ENCODE data around the gene DOCK2.

Gene DOCK2

GRCh38 chr5:169861433-169861832, 224.4 kb downstream of the DOCK2 start:
- TF ChIP-seq TAF1 (IDR thresholded peaks at IDR 0.05; ENCODE audit: borderline replicate concordance, insufficient read depth, low read length) = no peak
- no peak for TF ChIP-seq FOXP2 (optimal IDR thresholded peaks at IDR 0.05; ENCODE audit: borderline replicate concordance, extremely low read depth, extremely low read length, insufficient read depth)
- no peak for TF ChIP-seq POLR2AphosphoS5 (IDR thresholded peaks at IDR 0.05; ENCODE audit: low read depth, low read length)
- TF ChIP-seq SIN3A (IDR thresholded peaks at IDR 0.05; ENCODE audit: borderline replicate concordance, insufficient read depth, low read length) = no peak
- TF ChIP-seq REST (IDR thresholded peaks at IDR 0.05; ENCODE audit: insufficient read depth in 1 of 2, low read depth in 2 of 2, low read length in 2 of 2) = no peak

GRCh38 chr5:169861934-169862333, 224.9 kb downstream of the DOCK2 start:
- no peak for TF ChIP-seq REST (IDR thresholded peaks at IDR 0.05; ENCODE audit: insufficient read depth in 1 of 2, low read depth in 2 of 2, low read length in 2 of 2)
- no peak for TF ChIP-seq POLR2AphosphoS5 (IDR thresholded peaks at IDR 0.05; ENCODE audit: low read depth, low read length)
- TF ChIP-seq TAF1 (IDR thresholded peaks at IDR 0.05; ENCODE audit: borderline replicate concordance, insufficient read depth, low read length) = no peak
- no peak for TF ChIP-seq FOXP2 (optimal IDR thresholded peaks at IDR 0.05; ENCODE audit: borderline replicate concordance, extremely low read depth, extremely low read length, insufficient read depth)
- TF ChIP-seq SIN3A (IDR thresholded peaks at IDR 0.05; ENCODE audit: borderline replicate concordance, insufficient read depth, low read length) = no peak

GRCh38 chr5:169862391-169862811, 225.3 kb downstream of the DOCK2 start:
- no peak for TF ChIP-seq TAF1 (IDR thresholded peaks at IDR 0.05; ENCODE audit: borderline replicate concordance, insufficient read depth, low read length)
- TF ChIP-seq REST (IDR thresholded peaks at IDR 0.05; ENCODE audit: insufficient read depth in 1 of 2, low read depth in 2 of 2, low read length in 2 of 2) = no peak
- no peak for TF ChIP-seq SIN3A (IDR thresholded peaks at IDR 0.05; ENCODE audit: borderline replicate concordance, insufficient read depth, low read length)
- no peak for TF ChIP-seq FOXP2 (optimal IDR thresholded peaks at IDR 0.05; ENCODE audit: borderline replicate concordance, extremely low read depth, extremely low read length, insufficient read depth)
- TF ChIP-seq POLR2AphosphoS5 (IDR thresholded peaks at IDR 0.05; ENCODE audit: low read depth, low read length) = no peak

- TF ChIP-seq POLR2AphosphoS5 (IDR thresholded peaks at IDR 0.05; ENCODE audit: low read depth, low read length) (no peak), SIN3A (IDR thresholded peaks at IDR 0.05; ENCODE audit: borderline replicate concordance, insufficient read depth, low read length) (no peak), REST (IDR thresholded peaks at IDR 0.05; ENCODE audit: insufficient read depth in 1 of 2, low read depth in 2 of 2, low read length in 2 of 2) (no peak), TAF1 (IDR thresholded peaks at IDR 0.05; ENCODE audit: borderline replicate concordance, insufficient read depth, low read length) (no peak), FOXP2 (optimal IDR thresholded peaks at IDR 0.05; ENCODE audit: borderline replicate concordance, extremely low read depth, extremely low read length, insufficient read depth) (no peak)
Observed at GRCh38 chr5:169864483-169864882, 227.4 kb downstream of the DOCK2 start.

GRCh38 chr5:169867347-169867746, 230.3 kb downstream of the DOCK2 start:
- TF ChIP-seq SIN3A (IDR thresholded peaks at IDR 0.05; ENCODE audit: borderline replicate concordance, insufficient read depth, low read length) (no peak), TAF1 (IDR thresholded peaks at IDR 0.05; ENCODE audit: borderline replicate concordance, insufficient read depth, low read length) (no peak), REST (IDR thresholded peaks at IDR 0.05; ENCODE audit: insufficient read depth in 1 of 2, low read depth in 2 of 2, low read length in 2 of 2) (no peak), POLR2AphosphoS5 (IDR thresholded peaks at IDR 0.05; ENCODE audit: low read depth, low read length) (no peak), FOXP2 (optimal IDR thresholded peaks at IDR 0.05; ENCODE audit: borderline replicate concordance, extremely low read depth, extremely low read length, insufficient read depth) (no peak)
